Caki2 (cell line): ENCODE measurements around the gene TRMU. TPM values are rescaled to one million over a fixed set of nuclear protein-coding genes. Genes with fewer than 3 reads are reported as not detected.
"Not testable (repeated sequence)": the region's sequence is repeated elsewhere in the genome, so short reads cannot be mapped to it uniquely, and the experiment has no call there.

ENCODE experiments used
- DNase-seq: peaks from one replicate; pipeline ENCODE4 v3.0.0-alpha.2; 2015; ENCODE audit warnings: low read depth
- in situ Hi-C: cut with HindIII; loops from 2 replicates; pipeline ENCODE4 v1.10.0; 2016; ENCODE audit warnings: low sequenced_read_pairs, low pct_unique_long_range_greater_than_20kb, mixed read lengths
- total RNA-seq: library from RNA; depleted of rRNA; stranded (reverse); fragments of >200 nt; shearing (Covaris generic); gene quantifications from 2 replicates; pipeline ENCODE4 v1.2.3, GENCODE V29; 2014; ENCODE audit warnings: low replicate concordance

Gene TRMU
- total RNA-seq, 1 experiment from 2014 or later = 65.1 TPM

DNA sequence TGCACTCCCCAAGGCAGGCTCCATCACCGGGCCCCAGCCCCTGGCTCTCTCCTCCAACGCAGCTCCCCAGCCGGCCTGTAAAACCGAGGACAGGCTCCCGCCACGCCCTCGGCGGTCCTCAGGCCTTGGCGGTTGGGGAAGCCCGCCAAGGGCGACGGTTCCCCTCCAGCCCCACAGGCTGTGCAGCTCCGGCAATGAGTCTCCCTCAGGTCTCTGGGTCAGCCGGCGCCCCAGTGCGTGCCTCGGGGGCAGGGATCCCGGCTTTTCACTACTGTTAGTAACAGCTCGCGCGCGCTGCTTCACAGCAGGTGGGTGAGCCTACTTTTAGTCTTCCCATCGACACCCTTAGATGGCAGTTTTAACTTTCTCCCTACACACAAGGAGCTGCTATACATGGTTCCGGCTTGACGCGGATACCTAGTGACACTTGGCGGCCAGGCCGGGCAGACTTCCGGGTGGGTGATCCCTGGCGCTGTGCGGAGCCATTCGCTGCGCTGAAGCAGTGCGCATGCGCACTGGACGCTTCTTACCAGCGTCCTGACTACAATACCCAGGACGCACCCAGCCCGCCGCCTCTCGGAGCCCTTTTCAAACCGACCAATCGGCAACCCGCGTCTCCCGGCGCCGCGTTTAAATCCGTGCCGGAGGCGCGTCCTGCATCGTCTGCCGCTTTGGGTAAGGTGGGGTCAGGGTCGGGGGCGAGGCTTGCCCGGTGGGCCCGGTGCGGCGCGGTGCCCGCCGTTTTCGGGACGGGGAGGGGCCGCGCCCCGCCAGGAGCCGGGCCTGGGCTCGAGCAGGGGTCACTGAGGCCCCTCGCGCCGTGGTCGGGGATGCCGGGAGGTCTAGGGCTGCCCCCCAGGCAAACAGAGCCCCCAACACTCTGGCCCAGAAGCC is 39.0 kb upstream of the TRMU start, which contains the start of gene GTSE1:
TSS of gene GTSE1 (plus strand) at position 614 of the 894 bp plus-strand sequence. CDS start 531 bp downstream, outside the sequence.
- peak; percentile 96 for DNase-seq
- in situ Hi-C loops = loop anchor here (25.0 kb wide), 1 partner anchor 284 kb away; no protein-coding TSS in a partner anchor

DNA sequence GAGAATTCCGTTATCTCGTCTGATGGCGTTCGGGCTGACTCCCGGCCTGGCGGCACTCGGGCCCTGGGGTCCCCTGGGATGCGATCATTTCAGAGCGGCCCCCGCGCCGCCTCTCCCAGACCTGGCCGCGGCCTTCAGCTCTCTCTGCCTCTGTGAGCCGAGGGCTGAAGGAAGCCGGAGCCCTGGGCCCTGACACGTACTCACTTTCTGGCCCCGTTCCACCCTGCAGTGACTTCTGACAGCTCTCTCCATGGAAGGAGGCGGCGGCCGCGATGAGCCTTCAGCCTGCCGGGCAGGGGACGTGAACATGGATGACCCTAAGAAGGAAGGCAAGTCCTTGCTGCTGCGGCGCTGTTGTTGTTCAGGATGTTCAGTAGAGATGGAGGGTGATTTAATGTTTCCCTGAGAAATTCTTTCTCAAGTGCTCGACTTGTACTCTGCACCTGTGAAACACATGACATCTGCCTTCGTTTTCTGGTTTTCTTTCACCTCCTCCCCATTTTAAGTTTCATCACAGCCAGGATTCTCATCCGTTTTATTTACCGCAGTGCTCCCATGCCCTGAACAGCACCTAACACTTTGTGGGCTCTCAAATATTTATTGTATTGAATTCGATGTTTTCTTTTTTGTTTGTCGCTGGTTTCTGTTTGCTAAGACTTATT is 38.2 kb upstream of the TRMU start:
- DNase-seq = peak; percentile 44
- in situ Hi-C loops = loop anchor here (25.0 kb wide), 1 partner anchor 285 kb away; no protein-coding TSS in a partner anchor

DNA sequence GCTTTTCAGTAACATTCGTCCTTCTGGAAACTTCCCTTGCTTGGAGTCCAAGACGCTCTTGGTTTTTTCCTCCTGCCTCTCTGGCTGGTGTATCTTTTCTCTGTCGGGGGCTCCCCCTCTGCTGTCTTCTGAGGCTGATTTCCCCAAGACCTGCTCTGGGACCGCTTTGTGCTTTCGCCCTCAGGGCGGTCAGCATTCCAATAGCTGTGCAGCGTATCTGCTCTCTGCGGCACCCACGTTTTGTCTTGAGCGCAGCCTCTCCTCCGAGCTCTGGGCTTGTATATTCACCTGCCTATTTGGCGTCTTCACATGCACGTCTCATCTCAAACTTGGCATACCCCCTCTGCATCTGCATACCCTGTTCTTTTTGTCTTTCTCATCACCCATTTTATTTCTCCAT is 36.4 kb upstream of the TRMU start:
- in situ Hi-C loops = loop anchor here (25.0 kb wide), 1 partner anchor 287 kb away; no protein-coding TSS in a partner anchor
- no peak for DNase-seq

DNA sequence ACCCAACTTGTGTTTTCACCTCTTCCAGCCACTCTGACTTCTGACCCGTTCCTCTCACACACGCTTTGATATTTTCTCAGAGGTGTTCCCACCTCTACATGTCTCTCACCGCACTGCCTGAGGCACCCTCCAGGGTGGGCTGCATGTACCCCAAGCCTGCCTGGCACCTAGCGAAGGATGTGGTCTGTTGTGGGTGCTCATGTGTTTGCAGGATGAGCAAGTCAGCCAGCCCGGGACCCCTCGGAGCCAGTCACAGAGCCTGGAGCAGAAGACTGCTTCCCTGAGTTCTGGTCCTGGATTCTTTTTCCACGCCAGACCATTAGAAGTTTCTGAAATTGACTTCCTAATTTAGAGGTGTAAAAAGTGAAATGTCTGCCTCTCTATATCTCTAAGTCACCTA is 35.0 kb upstream of the TRMU start:
- DNase-seq = no peak
- in situ Hi-C loops = no loop called here

DNA sequence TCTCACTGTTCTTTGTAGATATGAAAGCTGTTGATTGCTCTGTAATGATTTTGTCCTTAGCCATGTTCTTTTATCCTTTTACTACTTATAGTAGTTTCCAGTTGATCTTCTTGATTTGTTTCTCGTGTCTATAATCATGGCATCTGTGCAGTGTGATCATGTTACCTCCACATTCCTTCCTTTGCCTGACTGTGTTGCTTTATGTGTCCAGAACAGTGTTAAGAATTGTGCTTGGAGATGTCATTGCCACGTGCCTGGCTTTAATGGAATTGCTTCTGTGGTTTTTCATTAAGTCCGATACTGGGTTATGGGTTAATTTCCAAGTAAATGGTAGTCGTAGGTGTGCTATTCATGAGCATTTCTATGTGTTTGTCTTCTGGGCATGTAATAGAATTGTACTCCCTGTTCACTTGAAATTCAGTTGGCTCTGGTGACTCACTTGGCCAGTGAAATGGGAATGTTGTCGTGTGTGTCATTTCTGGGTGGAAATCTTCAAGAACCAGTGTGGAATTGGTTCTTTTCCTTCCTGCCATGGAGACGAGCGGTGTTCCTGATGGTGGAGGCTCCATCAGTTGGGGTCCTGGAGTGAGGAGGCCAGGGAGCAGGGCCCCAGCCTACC is 32.1 kb upstream of the TRMU start:
- no peak for DNase-seq
- in situ Hi-C loops = no loop called here

DNA sequence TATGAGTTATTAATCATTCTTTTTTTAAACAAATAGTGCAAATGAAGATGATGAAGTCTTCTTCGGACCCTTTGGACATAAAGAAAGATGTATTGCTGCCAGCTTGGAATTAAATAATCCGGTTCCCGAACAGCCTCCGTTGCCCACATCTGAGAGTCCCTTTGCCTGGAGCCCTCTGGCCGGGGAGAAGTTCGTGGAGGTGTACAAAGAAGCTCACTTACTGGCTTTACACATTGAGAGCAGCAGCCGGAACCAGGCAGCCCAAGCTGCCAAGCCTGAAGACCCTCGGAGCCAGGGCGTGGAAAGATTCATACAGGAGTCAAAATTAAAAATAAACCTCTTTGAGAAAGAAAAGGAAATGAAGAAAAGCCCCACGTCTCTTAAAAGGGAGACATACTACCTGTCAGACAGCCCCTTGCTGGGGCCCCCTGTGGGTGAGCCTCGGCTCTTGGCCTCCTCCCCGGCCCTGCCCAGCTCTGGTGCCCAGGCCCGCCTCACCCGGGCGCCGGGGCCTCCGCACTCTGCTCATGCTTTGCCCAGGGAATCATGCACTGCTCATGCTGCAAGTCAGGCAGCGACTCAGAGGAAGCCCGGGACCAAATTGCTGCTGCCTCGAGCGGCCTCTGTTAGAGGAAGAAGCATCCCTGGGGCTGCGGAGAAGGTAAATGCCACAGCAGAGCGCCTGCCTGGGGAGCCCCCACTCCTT is 27.1 kb upstream of the TRMU start:
- DNase-seq = no peak
- in situ Hi-C loops = no loop called here

DNA sequence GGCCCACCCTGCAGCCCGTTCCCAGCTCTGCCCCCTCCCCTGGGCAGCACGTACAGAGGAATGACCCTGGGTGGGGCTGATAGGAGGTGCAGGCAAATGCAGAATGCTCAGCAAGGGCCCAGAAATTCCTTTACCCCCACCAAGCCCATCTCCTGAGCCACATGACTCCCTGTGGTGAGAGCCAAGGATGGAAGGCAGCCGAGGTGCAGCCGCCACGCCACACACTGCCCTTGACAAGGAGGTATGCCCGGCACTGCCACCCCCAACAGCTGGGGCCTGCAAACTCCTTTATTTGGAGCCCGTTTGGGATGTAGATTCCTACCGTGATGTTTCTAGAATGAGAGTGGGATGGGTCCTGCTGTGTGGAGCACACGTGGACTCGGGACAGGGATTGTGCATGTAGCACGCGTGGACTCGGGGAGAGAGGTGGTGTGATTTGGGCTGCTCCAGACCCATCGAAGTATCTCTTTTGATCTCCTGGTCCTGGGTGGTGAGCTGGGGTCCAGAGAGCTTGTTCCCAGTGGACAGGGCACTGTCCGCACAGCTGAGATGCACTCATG is 25.9 kb upstream of the TRMU start:
- in situ Hi-C loops = no loop called here
- no peak for DNase-seq

DNA sequence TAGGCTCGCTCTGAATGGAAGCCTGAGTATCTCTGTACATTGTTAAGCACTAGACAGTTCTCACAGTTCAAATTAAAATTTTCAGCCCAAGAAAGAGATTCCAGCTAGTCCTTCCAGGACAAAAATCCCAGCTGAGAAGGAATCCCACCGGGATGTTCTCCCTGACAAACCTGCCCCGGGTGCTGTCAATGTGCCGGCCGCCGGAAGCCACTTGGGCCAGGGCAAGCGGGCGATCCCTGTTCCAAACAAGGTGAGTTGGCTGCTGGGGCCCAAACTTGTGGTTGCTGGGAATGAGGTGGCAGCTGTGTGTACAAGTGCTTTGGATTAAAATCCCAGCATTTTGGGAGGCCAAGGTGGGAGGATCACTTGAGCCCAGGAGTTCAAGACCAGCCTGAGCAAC is 23.5 kb upstream of the TRMU start:
- in situ Hi-C loops = no loop called here
- no peak for DNase-seq

DNA sequence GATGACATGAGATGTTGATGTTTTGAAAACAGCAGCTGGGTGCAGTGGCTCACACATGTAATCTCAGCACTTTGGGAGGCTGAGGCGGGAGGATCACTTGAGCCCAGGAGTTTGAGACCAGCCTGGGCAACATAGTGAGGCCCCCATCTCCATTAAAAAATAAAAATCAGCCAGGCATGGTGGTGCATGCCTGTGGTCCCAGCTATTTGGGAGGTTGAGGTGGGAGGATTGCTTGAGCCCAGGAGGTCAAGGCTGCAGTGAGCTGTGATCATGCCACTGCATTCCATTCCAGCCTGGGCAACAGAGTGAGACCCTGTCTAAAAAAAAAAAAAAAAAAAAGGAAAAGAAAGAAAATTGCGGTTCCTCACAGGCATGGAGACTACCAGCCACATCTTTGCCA is 22.7 kb upstream of the TRMU start:
- in situ Hi-C loops, DNase-seq: not testable (repeated sequence)

DNA sequence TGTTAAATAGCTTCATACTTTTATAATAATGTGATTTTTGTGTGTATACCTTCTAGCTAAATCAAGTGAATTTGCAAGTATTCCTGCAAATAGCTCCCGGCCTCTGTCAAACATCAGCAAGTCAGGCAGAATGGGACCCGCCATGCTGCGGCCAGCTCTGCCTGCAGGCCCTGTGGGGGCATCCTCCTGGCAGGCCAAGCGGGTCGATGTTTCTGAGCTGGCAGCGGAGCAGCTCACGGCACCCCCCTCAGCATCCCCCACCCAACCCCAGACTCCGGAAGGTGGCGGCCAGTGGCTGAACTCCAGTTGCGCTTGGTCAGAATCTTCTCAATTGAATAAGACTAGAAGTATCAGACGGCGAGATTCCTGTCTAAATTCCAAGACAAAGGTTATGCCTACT is 19.5 kb upstream of the TRMU start:
- in situ Hi-C loops = no loop called here
- DNase-seq = no peak

DNA sequence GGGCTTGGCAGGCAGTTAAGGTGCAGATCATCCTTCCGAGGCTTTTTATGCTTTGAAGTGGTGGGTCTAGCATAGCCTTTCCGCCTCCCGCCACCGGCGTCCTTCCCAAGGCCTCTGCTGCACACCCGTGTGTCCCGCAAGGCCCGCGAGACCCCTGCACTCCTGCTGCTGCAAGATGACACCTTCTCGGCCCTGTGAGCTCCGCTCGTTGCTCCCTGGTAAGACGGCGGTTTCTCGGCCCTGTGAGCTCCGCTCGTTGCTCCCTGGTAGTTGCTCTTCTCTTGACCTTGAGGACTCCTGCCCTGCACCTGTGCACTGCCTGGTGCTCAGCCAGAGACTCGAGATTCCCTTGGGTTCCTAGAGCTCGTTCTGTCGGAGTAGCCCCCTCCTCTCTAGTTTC is 17.9 kb upstream of the TRMU start:
- no peak for DNase-seq
- in situ Hi-C loops = no loop called here

DNA sequence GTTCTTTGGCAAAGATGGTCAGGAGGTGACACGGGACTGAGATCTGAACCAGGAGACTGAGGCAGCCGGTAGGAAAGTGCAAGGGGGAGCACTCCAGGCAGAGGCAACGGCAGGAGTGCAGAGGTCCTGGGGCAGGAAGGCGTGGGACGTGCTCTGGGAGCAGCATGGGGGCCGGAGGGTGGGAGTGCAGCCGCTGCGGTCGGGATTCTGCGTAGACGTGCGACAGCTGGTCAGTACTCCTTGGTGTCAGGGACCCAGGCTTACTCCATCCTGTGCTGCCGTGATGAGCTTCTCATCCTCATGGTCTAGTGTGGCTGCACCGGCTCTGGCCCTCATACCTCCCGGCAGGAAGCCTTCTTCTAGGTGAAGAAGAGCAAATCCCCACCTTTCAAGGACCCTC is 16.9 kb upstream of the TRMU start:
- DNase-seq = no peak
- in situ Hi-C loops = no loop called here

DNA sequence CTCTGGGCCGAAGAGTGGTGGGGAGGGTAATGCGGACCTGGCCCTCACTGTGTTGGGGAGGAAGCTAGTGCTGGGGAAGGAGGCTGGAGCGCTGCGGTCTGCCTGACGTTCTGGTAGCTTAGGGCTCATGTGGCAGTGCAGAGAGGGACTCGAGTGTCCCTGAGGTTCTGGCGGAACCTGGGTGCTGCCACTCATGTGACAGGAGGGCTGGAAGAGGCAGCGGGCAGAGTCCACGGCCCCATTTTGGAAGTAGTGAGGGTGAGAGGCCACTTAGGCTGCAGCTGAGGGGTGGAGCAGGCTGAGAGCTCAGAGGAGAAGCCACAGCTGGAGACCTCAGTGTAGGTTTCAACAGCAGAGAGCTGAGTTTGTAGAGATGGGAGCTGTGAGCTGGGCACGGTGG is 16.2 kb upstream of the TRMU start:
- DNase-seq = no peak
- in situ Hi-C loops = no loop called here

DNA sequence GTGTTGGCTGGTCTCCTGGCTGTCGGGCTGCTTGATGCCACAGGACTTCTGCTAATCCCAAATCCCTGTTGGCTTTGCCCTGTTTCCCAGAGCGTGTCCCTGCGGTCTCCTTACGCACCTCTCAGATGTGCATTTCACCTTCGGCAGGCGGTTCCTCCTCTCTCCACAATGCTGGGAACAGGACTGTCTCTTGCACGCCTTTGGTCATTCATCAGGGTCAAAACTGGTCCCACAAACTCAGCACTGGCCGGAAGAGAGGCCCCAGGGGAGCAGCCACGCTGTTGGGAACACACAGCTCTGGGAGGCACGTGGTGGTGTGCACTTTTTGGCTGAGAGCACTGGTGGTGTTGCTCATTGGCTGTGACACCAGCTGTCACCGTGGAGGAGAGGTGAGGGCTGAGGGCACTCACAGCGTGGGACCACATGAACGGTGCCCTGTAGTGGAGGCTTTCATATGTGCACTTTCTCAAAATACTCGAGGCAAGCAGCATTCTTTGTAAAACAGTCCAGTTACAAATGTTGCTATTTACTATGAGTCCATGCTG is 15.3 kb upstream of the TRMU start:
- no peak for DNase-seq
- in situ Hi-C loops = no loop called here

DNA sequence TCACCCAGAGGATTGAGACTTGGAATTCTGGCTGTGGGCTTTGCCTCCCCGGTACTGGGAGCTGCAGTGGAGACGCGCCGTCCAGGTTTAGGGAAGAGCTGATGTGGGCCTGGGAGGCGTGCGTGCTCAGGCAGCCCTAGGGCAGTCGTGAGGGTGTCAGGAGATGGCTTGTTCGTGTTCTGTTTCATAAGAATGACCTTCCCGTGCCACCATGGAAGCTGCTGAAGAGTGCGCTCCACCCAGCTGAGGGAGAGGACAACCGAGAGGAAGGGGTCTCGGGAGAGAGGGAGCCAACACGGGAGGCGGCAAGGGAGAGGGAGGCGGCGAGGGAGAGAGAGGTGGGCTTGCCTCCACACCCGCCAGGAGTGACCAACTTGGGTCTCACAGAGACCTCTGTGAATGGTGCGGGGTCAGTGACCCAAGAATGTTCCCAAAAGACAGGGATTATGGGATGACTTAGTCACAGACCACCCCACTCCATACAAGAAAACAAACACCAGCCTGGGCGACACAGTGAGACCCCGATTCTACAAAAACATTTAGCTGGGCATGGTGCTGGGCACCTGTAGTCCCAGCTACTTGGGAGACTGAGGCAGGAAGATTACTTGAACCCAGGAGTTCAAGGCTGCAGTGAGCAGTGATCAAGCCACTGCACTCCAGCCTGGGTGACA is 14.7 kb upstream of the TRMU start:
- in situ Hi-C loops = no loop called here

DNA sequence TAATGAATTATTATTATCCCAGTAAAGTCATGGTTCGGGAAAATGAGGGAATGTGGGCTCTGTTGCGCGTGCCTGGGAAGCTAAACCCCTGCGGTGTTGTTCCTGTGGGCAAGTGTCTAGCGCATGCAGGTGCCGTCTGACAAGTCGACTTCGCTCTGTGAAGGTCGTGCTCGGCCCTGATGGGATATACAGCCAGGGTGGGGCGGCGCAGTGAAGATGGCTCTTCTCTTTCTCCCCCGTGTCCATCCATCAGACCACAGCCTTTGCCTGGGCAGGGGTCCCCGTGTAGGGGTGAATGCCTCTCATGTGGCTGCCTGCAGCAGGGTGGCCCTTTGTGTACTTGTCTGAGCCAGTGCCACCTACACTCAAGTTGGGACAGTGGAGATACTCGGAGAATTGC is 12.8 kb upstream of the TRMU start:
- in situ Hi-C loops = no loop called here

More for the DNA sequence above, 14.7 kb upstream of the TRMU start:
- DNase-seq = no peak

DNA sequence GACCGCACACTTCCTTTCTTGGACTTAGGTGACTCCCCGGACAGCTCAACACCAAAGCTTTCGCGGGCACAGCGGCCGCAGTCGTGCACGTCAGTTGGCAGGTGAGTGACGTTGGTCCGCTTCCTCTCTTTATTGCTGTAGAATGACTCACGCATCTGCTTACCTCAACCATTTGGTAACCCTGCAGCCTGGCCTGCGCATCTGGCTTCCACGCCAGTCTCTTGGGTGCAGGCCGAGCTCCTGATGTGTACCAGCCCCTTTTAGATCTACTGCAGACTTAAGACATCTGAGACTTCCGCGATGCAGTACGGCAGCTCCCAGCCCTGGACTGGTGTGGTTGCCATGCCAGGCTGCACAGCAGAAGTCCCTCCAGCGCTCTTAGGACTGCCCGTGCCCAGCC is 12.4 kb upstream of the TRMU start:
- in situ Hi-C loops = no loop called here
- no peak for DNase-seq

More for the DNA sequence above, 12.8 kb upstream of the TRMU start:
- DNase-seq = no peak
